H1 (cell line): ENCODE results near the gene CAMK2B. TPM values are rescaled to one million over a fixed set of nuclear protein-coding genes. Genes with fewer than 3 reads are reported as not detected.
A peak's percentile ranks its signal among the peaks of the same experiment; 100 is the strongest.

ENCODE experiments used
- CTCF ChIA-PET: fragments of 300-600 bp; sonication (Branson Sonifier 250); formaldehyde crosslinking; loops from one replicate; lab custom pipeline; 2021; ENCODE audit not compliant: partially characterized antibody; lab: Charles Lee
- POLR2A ChIA-PET: fragments of 300-600 bp; sonication (Branson Sonifier 250); formaldehyde crosslinking; loops from one replicate; lab custom pipeline; 2021; ENCODE audit warnings: inconsistent platforms; ENCODE audit not compliant: partially characterized antibody; lab: Charles Lee
- DNase-seq, 2 experiments: peaks; one replicate each; pipeline versions ENCODE4 v3.0.0 to v3.0.0-alpha.2; 2010 to 2022; ENCODE audit warnings: low spot score in 2 of 2, low read depth in 1 of 2, mixed read lengths in 1 of 2
- FAIRE-seq: peaks from 2 replicates; lab custom pipeline; 2011; peaks lifted over from hg19 to GRCh38; lab: Jason Lieb, UNC
- H2AFZ ChIP-seq: 2 replicates; pipeline ENCODE4 v1.8.1; 2012; ENCODE audit warnings: low read length, inconsistent platforms
- H2AK5ac ChIP-seq: 2 replicates; pipeline ENCODE4 v1.6.1; 2013; ENCODE audit warnings: low read depth, low read length
- H2BK120ac ChIP-seq: replicated peaks from 2 replicates; pipeline ENCODE3; 2013; ENCODE audit warnings: low read depth, low read length, inconsistent platforms
- H2BK12ac ChIP-seq: 2 replicates; pipeline ENCODE4 v1.6.1; 2013; ENCODE audit warnings: low read depth, low read length
- H2BK15ac ChIP-seq: 2 replicates; pipeline ENCODE4 v1.6.1; 2013; ENCODE audit warnings: low read length
- H2BK20ac ChIP-seq: 2 replicates; pipeline ENCODE4 v1.6.1; 2013; ENCODE audit warnings: low read length
- H2BK5ac ChIP-seq: 2 replicates; pipeline ENCODE4 v1.6.1; 2013; ENCODE audit warnings: low read depth, low read length
- H3K14ac ChIP-seq: 2 replicates; pipeline ENCODE4 v1.6.1; 2013; ENCODE audit warnings: inconsistent platforms; ENCODE audit not compliant: insufficient read length
- H3K18ac ChIP-seq: 2 replicates; pipeline ENCODE4 v1.6.1; 2013; ENCODE audit warnings: low read length; ENCODE audit errors: extremely low read depth
- H3K23ac ChIP-seq: 2 replicates; pipeline ENCODE4 v1.6.1; 2013; ENCODE audit warnings: inconsistent platforms; ENCODE audit not compliant: insufficient read length
- H3K23me2 ChIP-seq: 2 replicates; pipeline ENCODE4 v1.6.1; 2013; ENCODE audit warnings: low read depth, low read length
- H3K27ac ChIP-seq: 2 replicates; pipeline ENCODE4 v1.6.1; 2011; ENCODE audit warnings: low read depth, low read length, inconsistent platforms
- H3K27me3 ChIP-seq, 4 experiments: replicated peaks in 1 of 4; 1 replicate in 1 of 4; 2 replicates in 3 of 4; pipeline versions ENCODE4 v1.6.1 to v1.8.1; 2011 to 2013; ENCODE audit warnings: low read length in 3 of 4, mild to moderate bottlenecking in 3 of 4, inconsistent platforms in 2 of 4, mixed read lengths in 2 of 4, moderate library complexity in 1 of 4; ENCODE audit not compliant: control insufficient read depth in 3 of 4, insufficient read depth in 3 of 4; ENCODE audit errors: extremely low read depth in 1 of 4
- H3K36me3 ChIP-seq, 4 experiments: 2 replicates each; pipeline versions ENCODE4 v1.6.1 to v1.8.1; 2011 to 2013; ENCODE audit warnings: mild to moderate bottlenecking in 4 of 4, low read length in 3 of 4, moderate library complexity in 2 of 4, control low read depth in 1 of 4, inconsistent platforms in 1 of 4; ENCODE audit not compliant: insufficient read depth in 4 of 4, control insufficient read depth in 2 of 4
- H3K4ac ChIP-seq: replicated peaks from 2 replicates; pipeline ENCODE3; 2013; ENCODE audit warnings: low read length, low read depth, mixed read lengths, inconsistent platforms; ENCODE audit not compliant: insufficient read length
- H3K4me1 ChIP-seq, 4 experiments: replicated peaks in 1 of 4; 1 replicate in 1 of 4; 2 replicates in 3 of 4; pipeline versions ENCODE4 v1.6.1 to v1.8.1; 2011 to 2013; ENCODE audit warnings: low read length in 3 of 4, inconsistent platforms in 2 of 4, mixed read lengths in 1 of 4; ENCODE audit not compliant: insufficient read depth in 4 of 4, control insufficient read depth in 3 of 4
- H3K4me2 ChIP-seq, 2 experiments: 2 replicates each; pipeline versions ENCODE4 v1.6.1 to v1.8.1; 2011 to 2013; ENCODE audit warnings: low read depth in 2 of 2, low read length in 2 of 2, control low read depth in 1 of 2, inconsistent platforms in 1 of 2, mild to moderate bottlenecking in 1 of 2; ENCODE audit not compliant: insufficient read depth in 1 of 2
- H3K4me3 ChIP-seq, 4 experiments: fragments of 200-600, 300-600 bp in 1 of 4; sonication (generic), shearing (Covaris generic), sonication (Bioruptor Twin) in 1 of 4; 2 replicates each; pipeline versions ENCODE4 v1.5.1 to v1.8.1; 2011 to 2016; ENCODE audit warnings: low read length in 4 of 4, low read depth in 3 of 4, control low read depth in 2 of 4, inconsistent platforms in 2 of 4, mild to moderate bottlenecking in 2 of 4, mixed read lengths in 1 of 4, moderate library complexity in 1 of 4; ENCODE audit not compliant: insufficient read depth in 2 of 4; ENCODE audit errors: extremely low read depth in 1 of 4
- H3K56ac ChIP-seq: replicated peaks from 2 replicates; pipeline ENCODE3; 2013; ENCODE audit warnings: low read depth, mild to moderate bottlenecking, mixed read lengths, low read length, inconsistent platforms; ENCODE audit not compliant: insufficient read length
- H3K79me1 ChIP-seq: 2 replicates; pipeline ENCODE4 v1.6.1; 2013; ENCODE audit warnings: low read depth, low read length, control low read depth
- H3K79me2 ChIP-seq, 2 experiments: 2 replicates each; pipeline versions ENCODE4 v1.6.1 to v1.8.1; 2012 to 2013; ENCODE audit warnings: low read length in 2 of 2, mild to moderate bottlenecking in 2 of 2, inconsistent platforms in 1 of 2; ENCODE audit not compliant: insufficient read depth in 2 of 2, control insufficient read depth in 1 of 2
- H3K9ac ChIP-seq, 4 experiments: replicated peaks in 1 of 4; 1 replicate in 1 of 4; 2 replicates in 3 of 4; pipeline versions ENCODE4 v1.6.1 to v1.8.1; 2011 to 2013; ENCODE audit warnings: low read depth in 3 of 4, low read length in 3 of 4, control low read depth in 2 of 4, mild to moderate bottlenecking in 2 of 4, moderate library complexity in 2 of 4, inconsistent platforms in 1 of 4; ENCODE audit errors: extremely low read depth in 1 of 4
- H3K9me3 ChIP-seq, 2 experiments: 2 replicates each; pipeline versions ENCODE4 v1.6.1 to v1.8.1; 2012 to 2013; ENCODE audit warnings: mild to moderate bottlenecking in 2 of 2, moderate library complexity in 2 of 2, control low read depth in 1 of 2, inconsistent platforms in 1 of 2, low read depth in 1 of 2, low read length in 1 of 2, mixed read lengths in 1 of 2; ENCODE audit not compliant: insufficient read depth in 2 of 2
- H4K20me1 ChIP-seq, 2 experiments: replicated peaks in 1 of 2; 2 replicates each; pipeline versions ENCODE3 to v1.8.1; 2011 to 2013; ENCODE audit warnings: inconsistent platforms in 2 of 2, low read length in 2 of 2, mild to moderate bottlenecking in 1 of 2; ENCODE audit not compliant: insufficient read depth in 2 of 2, control insufficient read depth in 1 of 2
- H4K5ac ChIP-seq: 2 replicates; pipeline ENCODE4 v1.6.1; 2013; ENCODE audit warnings: low read length, low read depth, mixed read lengths, inconsistent platforms; ENCODE audit not compliant: insufficient read length
- H4K8ac ChIP-seq: 2 replicates; pipeline ENCODE4 v1.8.0; 2013; ENCODE audit warnings: mild to moderate bottlenecking, moderate library complexity, low read length, inconsistent platforms; ENCODE audit not compliant: insufficient read depth; ENCODE audit errors: extremely low read depth
- H4K91ac ChIP-seq: replicated peaks from 2 replicates; pipeline ENCODE3; 2013; ENCODE audit warnings: low read length, mixed read lengths, inconsistent platforms; ENCODE audit not compliant: insufficient read length
- ASH2L ChIP-seq: fragments of 200-600, 300-600 bp; sonication (generic); IDR thresholded peaks from one replicate; pipeline ENCODE4 v1.7.1; 2017; ENCODE audit warnings: low read length
- EGR1 ChIP-seq: IDR thresholded peaks from 2 replicates; pipeline ENCODE4 v1.6.1; 2011; ENCODE audit warnings: low read depth, low read length, borderline replicate concordance
- HDAC6 ChIP-seq: IDR thresholded peaks from one replicate; pipeline ENCODE4 v1.7.1; 2012; ENCODE audit warnings: low read depth, mild to moderate bottlenecking, inconsistent platforms, low read length, moderate library complexity
- JUN ChIP-seq: IDR thresholded peaks from 2 replicates; pipeline ENCODE4 v1.6.1; 2011; ENCODE audit warnings: low read depth, mild to moderate bottlenecking, improper control_type of control experiment, low read length
- JUND ChIP-seq: IDR thresholded peaks from 2 replicates; pipeline ENCODE4 v1.6.1; 2011; ENCODE audit warnings: mild to moderate bottlenecking, improper control_type of control experiment, low read length
- KDM4A ChIP-seq: IDR thresholded peaks from one replicate; pipeline ENCODE4 v1.7.1; 2012; ENCODE audit warnings: low read depth, mild to moderate bottlenecking, moderate library complexity, low read length, inconsistent platforms; ENCODE audit not compliant: severe bottlenecking
- RAD21 ChIP-seq, 2 experiments: IDR thresholded peaks in 1 of 2; conservative IDR thresholded peaks in 1 of 2; 2 replicates each; pipeline ENCODE4 v1.6.1; 2011; ENCODE audit warnings: low read depth in 2 of 2, low read length in 2 of 2, improper control_type of control experiment in 1 of 2, inconsistent platforms in 1 of 2, mild to moderate bottlenecking in 1 of 2, moderate library complexity in 1 of 2
- RFX5 ChIP-seq: IDR thresholded peaks from 2 replicates; pipeline ENCODE4 v1.6.1; 2011; ENCODE audit warnings: low read depth, low read length, improper control_type of control experiment, borderline replicate concordance
- RNF2 ChIP-seq: fragments of 200-900, 300-1000 bp; sonication (generic); IDR thresholded peaks from 2 replicates; pipeline ENCODE4 v1.7.1; 2016; ENCODE audit warnings: borderline replicate concordance, low read depth, mild to moderate bottlenecking, antibody characterized with exemption, low read length; ENCODE audit not compliant: poor library complexity, severe bottlenecking; ENCODE audit errors: missing control alignments
- SAP30 ChIP-seq: fragments of 300-600 bp; sonication (generic); IDR thresholded peaks from 2 replicates; pipeline ENCODE4 v1.7.1; 2012; ENCODE audit warnings: low read length, moderate library complexity, mild to moderate bottlenecking, inconsistent platforms; ENCODE audit not compliant: insufficient read depth, insufficient replicate concordance
- SP2 ChIP-seq: IDR thresholded peaks from 2 replicates; pipeline ENCODE4 v1.6.1; 2012; ENCODE audit warnings: mild to moderate bottlenecking, low read length, inconsistent platforms
- TBP ChIP-seq: IDR thresholded peaks from 2 replicates; pipeline ENCODE4 v1.6.1; 2011; ENCODE audit warnings: low read depth, low read length, improper control_type of control experiment
- TCF12 ChIP-seq: IDR thresholded peaks from 2 replicates; pipeline ENCODE4 v1.6.1; 2011; ENCODE audit warnings: low read depth, mild to moderate bottlenecking, low read length
- WGBS, 2 experiments: shearing (Covaris generic) in 1 of 2; methylation state at CpG; one replicate each; pipeline versions ENCODE4 v1.1.6 to v1.1.7; 2013 to 2015; ENCODE audit warnings: low lambda C conversion rate in 2 of 2, mixed read lengths in 2 of 2, inconsistent platforms in 1 of 2, low coverage in 1 of 2, missing lambda C conversion rate in 1 of 2; ENCODE audit not compliant: insufficient replicate concordance in 2 of 2, insufficient coverage in 1 of 2, insufficient read length in 1 of 2; ENCODE audit errors: extremely low coverage in 1 of 2, missing lambda C conversion rate in 1 of 2; 5-methylcytosine and 5-hydroxymethylcytosine counted together
- polyA plus RNA-seq, 7 experiments: library from polyadenylated mRNA; depleted of rRNA in 3 of 7; stranded (reverse) in 5 of 7; unstranded in 2 of 7; fragments of >200 nt in 5 of 7; fragments of 200-250 nt in 2 of 7; gene quantifications; 1 replicate in 5 of 7; 2 replicates in 1 of 7; 4 replicates in 1 of 7; pipeline versions ENCODE4 v1.2.1 to v1.2.3, GENCODE V29; 2011 to 2013; ENCODE audit warnings: missing spikeins in 2 of 7, mixed read lengths in 2 of 7
- total RNA-seq: library from RNA; stranded (reverse); fragmentation: NEBNext Ultra II Directional; extraction: Animal tissue kit (Norgen Biotek cat#: 25700); gene quantifications from 2 replicates; pipeline ENCODE4 v1.2.1, GENCODE V29; 2021
- TF ChIP-seq, protein P1 (sequence below): IDR thresholded peaks from 2 replicates; pipeline ENCODE4 v1.6.1; 2012; ENCODE audit warnings: inconsistent platforms

Gene CAMK2B
- total and polyA plus RNA-seq, 2 of the 8 experiments (the other 6 are each of a cell fraction or from before 2014, with no cell fraction given), result 0.05 to 0.15 TPM

DNA sequence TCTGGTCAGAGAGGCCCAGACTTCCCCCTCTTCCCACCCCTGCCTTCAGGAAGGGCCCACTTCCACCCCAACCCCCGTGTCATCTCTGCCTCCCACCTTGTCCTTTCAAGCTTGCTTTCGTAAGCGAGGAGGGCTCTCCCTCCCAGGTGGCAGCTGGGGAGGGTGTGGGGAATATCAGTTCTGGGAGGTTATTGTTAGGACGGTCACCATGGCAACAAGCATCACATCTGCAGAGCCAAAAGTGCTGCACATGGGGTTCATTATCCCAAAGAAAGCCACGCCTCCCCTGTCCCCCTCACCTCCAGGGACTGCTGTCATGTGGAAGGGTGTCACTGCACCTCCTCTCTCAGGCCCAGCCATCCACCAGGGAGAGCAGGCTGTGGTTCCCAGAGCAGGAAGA, 2.6 kb upstream of the CAMK2B start:
- no peak overlapping the region for H3K23ac ChIP-seq
- H2BK12ac ChIP-seq, result no peak overlapping the region
- H4K8ac ChIP-seq, result no peak overlapping the region
- H3K79me2 ChIP-seq, result no peaks in the 10 kb centered on the region
- H4K5ac ChIP-seq, result no peak overlapping the region
- no peak overlapping the region for H4K91ac ChIP-seq
- no peak overlapping the region for H3K9ac ChIP-seq
- H3K14ac ChIP-seq, result no peak overlapping the region
- H3K4me1 ChIP-seq, result peaks cover 0 to 14% (median 7%) of the 10 kb centered on the region in 4 experiments; a peak in 5 of 7 replicates
- no peak overlapping the region for H3K4me3 ChIP-seq
- no peaks in the 10 kb centered on the region for H4K20me1 ChIP-seq
- H2BK120ac ChIP-seq, result no peak overlapping the region
- WGBS, 2 experiments, result 78% methylated on average over 5 of the region's 5 CpGs; no CpG with 5 or more reads in 1 of the 2 experiments
- no peak overlapping the region for H3K4ac ChIP-seq
- no peak overlapping the region for H3K18ac ChIP-seq
- ChIA-PET CTCF (interaction anchor here (1.1 to 1.9 kb wide), 5 partner anchors 14 to 87 kb away, joined by 3 to 8 read pairs (median 5); no protein-coding TSS in a partner anchor), POLR2A (no interaction called here)
- no peak overlapping the region for H2AK5ac ChIP-seq
- DNase-seq (no peak), FAIRE-seq (no peak)
- H3K9me3 ChIP-seq, result no peaks in the 10 kb centered on the region
- H3K27me3 ChIP-seq, result peaks cover 37 to 50% (median 44%) of the 10 kb centered on the region in 4 experiments
- no peak overlapping the region for H2AFZ ChIP-seq
- no peak overlapping the region for H2BK15ac ChIP-seq
- no peak overlapping the region for H2BK5ac ChIP-seq
- peak overlapping the region; percentile 12 for H3K56ac ChIP-seq
- H3K36me3 ChIP-seq, result no peaks in the 10 kb centered on the region; a peak in 1 of 8 replicates
- no peaks in the 10 kb centered on the region for H3K79me1 ChIP-seq
- no peak overlapping the region for H2BK20ac ChIP-seq
- H3K27ac ChIP-seq, result no peak overlapping the region
- no peak overlapping the region for H3K4me2 ChIP-seq
- peaks cover 3% of the 10 kb centered on the region; the same call in 1 of the 2 replicates for H3K23me2 ChIP-seq
- TF ChIP-seq KDM4A, result no peak
- no peak for TF ChIP-seq RAD21 (IDR thresholded peaks at IDR 0.05 in 1 of 2, conservative IDR thresholded peaks at IDR 0.05 in 1 of 2; ENCODE audit: low read depth in 2 of 2, low read length in 2 of 2)
- no peak for TF ChIP-seq RFX5
- no peak for TF ChIP-seq ASH2L
- no peak for TF ChIP-seq TCF12
- no peak for TF ChIP-seq HDAC6
- no peak for TF ChIP-seq JUND
- TF ChIP-seq SP2, result no peak
- no peak for TF ChIP-seq EGR1
- TF ChIP-seq, protein P1, sequence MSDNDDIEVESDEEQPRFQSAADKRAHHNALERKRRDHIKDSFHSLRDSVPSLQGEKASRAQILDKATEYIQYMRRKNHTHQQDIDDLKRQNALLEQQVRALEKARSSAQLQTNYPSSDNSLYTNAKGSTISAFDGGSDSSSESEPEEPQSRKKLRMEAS, result no peak
- no peak for TF ChIP-seq SAP30
- TF ChIP-seq JUN, result no peak
- TF ChIP-seq RNF2, result no peak
- TF ChIP-seq TBP, result no peak
